Kidney epithelial cell (primary cell): ENCODE results near the gene RIPPLY1. TPM values are rescaled to one million over a fixed set of nuclear protein-coding genes. Genes with fewer than 3 reads are reported as not detected.

Experiments used
- DNase-seq: peaks from one replicate; pipeline ENCODE4 v3.0.0-alpha.2; 2010; ENCODE audit warnings: low read depth
- H3K27me3 ChIP-seq: 2 replicates; pipeline ENCODE4 v1.6.0; 2011; ENCODE audit warnings: low read length; ENCODE audit not compliant: control insufficient read depth, insufficient read depth
- H3K36me3 ChIP-seq: 2 replicates; pipeline ENCODE4 v1.5.1; 2011; ENCODE audit warnings: low read length; ENCODE audit not compliant: control insufficient read depth, insufficient read depth
- H3K4me3 ChIP-seq: 2 replicates; pipeline ENCODE4 v1.5.1; 2011; ENCODE audit warnings: low read depth, mild to moderate bottlenecking, control low read depth, low read length
- total RNA-seq: library from RNA; depleted of rRNA; stranded (reverse); fragments of >200 nt; gene quantifications from 2 replicates; pipeline ENCODE4 v1.2.3, GENCODE V29; 2015
- TF ChIP-seq, protein P1 (sequence below): IDR thresholded peaks from 2 replicates; pipeline ENCODE4 v1.5.1; 2011; ENCODE audit warnings: mild to moderate bottlenecking, moderate library complexity, low read length, control low read depth, inconsistent platforms; ENCODE audit not compliant: insufficient read depth, poor library complexity, severe bottlenecking

Gene RIPPLY1
- total RNA-seq, 1 donor from 2014 or later: not detected

DNA sequence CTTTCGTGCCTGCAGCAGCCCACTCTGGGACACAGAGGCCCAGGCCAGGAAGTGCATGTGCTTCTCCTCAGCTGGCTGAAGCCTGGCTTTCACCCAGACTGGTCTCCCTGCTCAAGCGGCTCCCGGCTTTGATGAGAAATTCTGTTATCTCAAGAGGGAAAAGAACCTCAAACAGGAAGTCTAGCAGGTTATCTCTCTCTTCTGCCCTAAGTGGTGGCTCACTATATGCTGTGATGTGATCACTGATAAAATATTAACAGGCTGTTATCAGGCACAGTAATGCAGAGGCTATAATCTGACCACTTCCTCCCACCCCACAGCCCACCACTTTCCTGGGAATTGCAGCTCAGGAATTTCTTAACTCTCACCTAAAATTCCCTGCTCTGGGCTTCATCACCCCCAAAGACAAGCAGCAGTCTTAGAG, 30.4 kb upstream of the RIPPLY1 start:
- no peaks in the 10 kb centered on the region for H3K27me3 ChIP-seq
- H3K4me3 ChIP-seq: no peak overlapping the region
- TF ChIP-seq, protein P1, sequence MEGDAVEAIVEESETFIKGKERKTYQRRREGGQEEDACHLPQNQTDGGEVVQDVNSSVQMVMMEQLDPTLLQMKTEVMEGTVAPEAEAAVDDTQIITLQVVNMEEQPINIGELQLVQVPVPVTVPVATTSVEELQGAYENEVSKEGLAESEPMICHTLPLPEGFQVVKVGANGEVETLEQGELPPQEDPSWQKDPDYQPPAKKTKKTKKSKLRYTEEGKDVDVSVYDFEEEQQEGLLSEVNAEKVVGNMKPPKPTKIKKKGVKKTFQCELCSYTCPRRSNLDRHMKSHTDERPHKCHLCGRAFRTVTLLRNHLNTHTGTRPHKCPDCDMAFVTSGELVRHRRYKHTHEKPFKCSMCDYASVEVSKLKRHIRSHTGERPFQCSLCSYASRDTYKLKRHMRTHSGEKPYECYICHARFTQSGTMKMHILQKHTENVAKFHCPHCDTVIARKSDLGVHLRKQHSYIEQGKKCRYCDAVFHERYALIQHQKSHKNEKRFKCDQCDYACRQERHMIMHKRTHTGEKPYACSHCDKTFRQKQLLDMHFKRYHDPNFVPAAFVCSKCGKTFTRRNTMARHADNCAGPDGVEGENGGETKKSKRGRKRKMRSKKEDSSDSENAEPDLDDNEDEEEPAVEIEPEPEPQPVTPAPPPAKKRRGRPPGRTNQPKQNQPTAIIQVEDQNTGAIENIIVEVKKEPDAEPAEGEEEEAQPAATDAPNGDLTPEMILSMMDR: no peak
- H3K36me3 ChIP-seq: no peaks in the 10 kb centered on the region
- DNase-seq: no peak

- Histone ChIP-seq H3K27me3 (no peaks in the 10 kb centered on the region), H3K36me3 (no peaks in the 10 kb centered on the region), H3K4me3 (no peak overlapping the region)
- TF ChIP-seq, protein P1: no peak
- no peak for DNase-seq
Measured at GRCh38 chrX:106932960-106933537, 29.9 kb upstream of the RIPPLY1 start.

- TF ChIP-seq, protein P1: no peak
- Histone ChIP-seq H3K27me3 (no peaks in the 10 kb centered on the region), H3K36me3 (no peaks in the 10 kb centered on the region), H3K4me3 (no peak overlapping the region)
- DNase-seq: no peak
Measured at GRCh38 chrX:106932492-106932923, 29.4 kb upstream of the RIPPLY1 start.

DNA sequence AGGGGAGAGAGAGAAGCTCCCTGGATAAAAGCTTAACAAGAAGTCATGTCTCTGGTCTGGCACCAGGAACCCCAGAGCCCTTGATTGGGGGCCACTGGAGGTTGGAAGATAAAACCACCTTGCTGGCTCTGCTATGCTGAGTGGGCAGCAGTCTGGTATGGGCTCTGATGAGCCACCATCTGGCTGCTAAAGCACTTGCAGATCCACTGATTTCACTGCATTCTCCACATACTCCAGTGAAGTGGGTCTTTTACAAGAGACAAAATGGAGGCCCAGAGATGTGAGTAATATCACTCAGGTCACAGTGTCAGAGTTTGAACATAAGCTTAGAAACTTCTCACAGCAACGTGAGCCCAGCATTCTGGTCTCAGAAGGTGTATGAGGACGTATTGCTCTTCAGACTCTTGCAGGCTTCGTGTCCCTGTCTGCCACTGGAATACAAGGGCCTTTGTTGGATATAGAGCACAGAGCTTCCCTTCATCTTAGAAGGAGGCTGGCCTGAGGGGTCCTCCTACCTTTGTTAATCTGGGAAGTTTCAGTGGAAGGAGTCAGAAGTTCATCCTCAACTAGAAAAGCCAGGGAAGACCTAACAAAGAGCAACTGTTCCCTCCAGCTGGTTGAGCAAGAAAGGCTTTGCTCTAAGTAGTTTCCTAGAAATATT, 28.8 kb upstream of the RIPPLY1 start:
- TF ChIP-seq, protein P1: no peak
- no peak overlapping the region for H3K4me3 ChIP-seq
- no peaks in the 10 kb centered on the region for H3K27me3 ChIP-seq
- H3K36me3 ChIP-seq: no peaks in the 10 kb centered on the region
- no peak for DNase-seq

- H3K36me3 ChIP-seq: no peaks in the 10 kb centered on the region
- H3K27me3 ChIP-seq: no peaks in the 10 kb centered on the region
- H3K4me3 ChIP-seq: no peak overlapping the region
- no peak for DNase-seq
- TF ChIP-seq, protein P1: no peak
Measured at GRCh38 chrX:106928227-106928626, 25.1 kb upstream of the RIPPLY1 start.
